DMS53 (cell line): ENCODE results near the gene OR51G1.
"Not testable (repeated sequence)": the region's sequence is repeated elsewhere in the genome, so short reads cannot be mapped to it uniquely, and the experiment has no call there.

Experiments used
- DNase-seq: peaks from one replicate; lab custom pipeline; 2025; lab: John Stamatoyannopoulos, UW

The OR51G1 gene

GRCh38 chr11:4924239-4924638, at the start of gene OR51G1:
TSS of gene OR51G1 (minus strand) at chr11:4924339. CDS start at chr11:4924339, 0 bp downstream.
- DNase-seq = no peak

- DNase-seq = no peak
Observed at GRCh38 chr11:4962816-4963215, 38.7 kb upstream of the OR51G1 start.

GRCh38 chr11:4960877-4961276, 36.7 kb upstream of the OR51G1 start:
- peak; percentile 59 for DNase-seq

DNA sequence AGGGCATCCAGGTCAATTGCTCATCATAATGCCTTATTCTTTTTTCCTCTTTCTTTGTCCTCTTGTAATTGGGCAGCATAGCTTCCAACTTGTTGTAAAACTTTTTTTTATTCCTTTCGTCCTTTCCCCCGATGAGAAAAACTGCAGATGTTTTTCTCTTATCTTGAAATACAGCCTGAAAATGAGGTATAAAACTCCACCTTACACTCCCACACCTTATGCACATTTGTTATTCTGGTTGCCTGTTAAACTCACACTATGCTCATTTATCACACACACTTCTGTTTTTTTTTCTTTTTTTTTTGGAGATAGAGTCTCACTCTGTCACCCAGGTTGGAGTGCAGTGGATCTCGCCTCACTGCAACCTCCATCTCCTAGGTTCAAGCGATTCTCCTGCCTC, 33.3 kb upstream of the OR51G1 start:
- DNase-seq = no peak

GRCh38 chr11:4955613-4956012, 31.5 kb upstream of the OR51G1 start, which contains the start of gene OR51A2:
TSS of gene OR51A2 (minus strand) at chr11:4955713. CDS start at chr11:4955713, 0 bp downstream.
- not testable (repeated sequence) for DNase-seq

DNA sequence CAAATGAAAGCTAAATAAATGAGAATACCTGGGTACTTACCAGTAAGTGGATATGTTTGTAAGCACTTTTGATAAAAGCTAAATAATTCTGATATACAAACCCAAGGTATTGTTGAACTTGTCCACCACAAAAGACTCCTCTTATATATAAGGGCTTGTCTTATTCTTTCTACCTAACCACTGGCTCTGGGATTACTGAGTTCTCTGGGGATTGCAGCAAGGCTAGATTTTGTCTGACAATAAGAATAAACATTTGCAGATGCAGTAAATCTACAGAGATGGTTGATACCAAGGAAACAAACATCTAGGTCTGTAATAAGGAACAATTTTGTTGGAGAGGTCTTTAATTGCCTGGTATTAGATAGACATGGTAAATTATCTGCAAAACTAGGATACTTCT, 23.4 kb upstream of the OR51G1 start, which contains the start of gene OR51A4:
OR51A4 (minus strand) TSS at position 101 of the 400 bp plus-strand sequence. CDS start 505 bp downstream, outside the sequence.
- no peak for DNase-seq

- no peak for DNase-seq
Observed at GRCh38 chr11:4936745-4937144, 12.6 kb upstream of the OR51G1 start.

DNA sequence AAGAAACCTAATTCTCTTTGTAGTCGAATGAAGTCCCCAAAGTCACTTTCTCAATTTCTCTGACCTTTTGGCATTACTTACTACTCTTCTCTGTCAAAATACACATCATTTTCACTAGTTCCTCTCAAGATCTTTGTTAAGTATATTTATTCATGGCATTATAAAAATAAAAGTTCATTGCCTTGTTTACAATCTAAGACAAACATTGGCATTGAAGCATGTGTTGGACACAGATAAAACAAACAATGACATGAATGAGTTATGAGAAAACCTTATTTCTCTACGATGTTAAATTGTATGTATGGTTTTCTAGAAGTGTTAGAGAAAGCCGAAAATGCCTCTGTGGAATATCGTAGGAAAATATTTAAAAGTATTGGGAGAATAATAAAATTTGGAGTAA, 8.6 kb upstream of the OR51G1 start:
- no peak for DNase-seq

GRCh38 chr11:4926608-4927007, 2.5 kb upstream of the OR51G1 start:
- peak; percentile 30 for DNase-seq

DNA sequence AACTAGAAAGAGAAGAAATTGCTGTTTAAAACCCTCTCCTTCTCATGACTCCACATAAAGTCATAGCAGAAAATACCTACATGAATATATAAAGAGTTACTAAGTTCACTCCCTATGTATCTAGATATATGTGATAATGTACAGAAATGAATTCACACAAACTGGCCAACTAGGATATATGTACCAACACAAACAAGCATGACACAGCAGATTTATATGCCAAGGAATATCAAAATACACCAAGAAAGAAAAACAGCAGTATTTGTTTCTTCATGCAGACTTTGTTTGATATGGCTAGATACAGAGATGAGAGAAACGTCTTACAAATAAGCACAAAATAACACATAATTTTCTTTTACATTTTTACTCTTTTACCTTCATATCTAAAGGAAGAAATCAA, 1.8 kb downstream of the OR51G1 start:
- DNase-seq = peak; percentile 46

GRCh38 chr11:4921796-4922195, 2.3 kb downstream of the OR51G1 start:
- peak; percentile 88 for DNase-seq

DNA sequence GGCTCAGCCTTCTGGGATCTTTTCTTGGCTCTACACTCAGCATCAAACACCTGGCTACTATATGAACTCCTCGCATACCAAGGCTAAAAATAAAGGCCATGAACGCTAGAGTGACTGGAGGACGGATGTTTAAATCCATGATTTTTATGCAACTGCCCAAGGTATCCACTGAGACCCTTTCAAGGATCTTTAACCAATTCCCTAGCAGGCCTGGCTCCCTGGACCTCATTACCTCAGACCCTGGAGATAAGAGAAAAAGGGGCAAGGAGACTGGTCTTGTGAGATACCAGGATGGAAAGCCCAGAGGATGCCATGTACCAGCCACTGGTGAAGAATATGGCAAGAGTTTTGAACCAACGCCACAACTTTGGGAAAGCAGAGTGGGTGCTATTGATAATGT, 4.9 kb downstream of the OR51G1 start, which contains the start of gene OR51G2:
OR51G2 (minus strand) TSS at position 101 of the 400 bp plus-strand sequence. CDS start 3,687 bp downstream, outside the sequence.
- DNase-seq = no peak

GRCh38 chr11:4916581-4916980, 7.6 kb downstream of the OR51G1 start:
- DNase-seq = peak; percentile 79

DNA sequence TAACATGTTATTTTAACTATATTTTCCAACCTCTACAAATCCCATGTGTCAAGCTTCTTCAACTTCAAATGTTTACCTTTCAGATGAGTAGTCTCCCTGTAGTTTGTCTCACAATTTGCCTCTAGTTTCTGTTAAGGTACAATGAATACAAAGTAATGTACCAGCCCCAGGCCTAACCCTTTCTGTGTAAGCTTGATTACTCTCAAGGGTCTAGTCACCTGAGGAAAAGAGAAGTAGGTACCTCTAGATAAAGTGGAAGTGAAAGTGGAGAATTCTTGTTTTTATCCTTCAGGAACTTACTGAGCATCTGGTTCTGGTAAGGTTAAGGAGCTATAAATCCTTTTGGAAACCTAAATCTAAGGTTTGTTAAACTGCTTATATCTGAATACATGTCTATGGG, 20.7 kb downstream of the OR51G1 start, which contains the start of gene OR51A7:
OR51A7 (plus strand) TSS at position 300 of the 400 bp plus-strand sequence. CDS start 3,587 bp downstream, outside the sequence.
- DNase-seq = peak; percentile 64

GRCh38 chr11:4891996-4892640, 32.0 kb downstream of the OR51G1 start:
- DNase-seq = peak; percentile 55

GRCh38 chr11:4890279-4890678, 33.9 kb downstream of the OR51G1 start:
- DNase-seq = peak; percentile 27

- DNase-seq = no peak
Observed at GRCh38 chr11:4887591-4887990, 36.5 kb downstream of the OR51G1 start.

DNA sequence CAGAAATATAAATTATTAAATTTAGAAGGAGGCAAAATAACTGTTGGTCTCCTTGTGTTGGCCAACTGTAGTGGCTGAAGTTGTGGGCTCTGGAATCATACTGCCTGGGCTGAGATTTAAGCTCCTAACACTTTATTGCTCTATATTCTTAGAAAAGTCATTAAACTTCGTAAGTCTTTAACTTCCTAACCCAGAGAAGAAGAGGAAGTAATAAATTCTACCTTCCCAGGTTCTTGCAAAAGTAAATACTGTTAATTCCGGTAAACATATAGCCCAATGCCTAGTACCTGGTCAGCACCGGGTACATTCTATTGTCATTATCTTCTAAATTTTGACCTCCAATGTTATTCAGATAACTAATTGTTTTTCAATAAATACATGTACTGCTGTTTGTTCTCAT, 38.0 kb downstream of the OR51G1 start:
- DNase-seq = no peak

DNA sequence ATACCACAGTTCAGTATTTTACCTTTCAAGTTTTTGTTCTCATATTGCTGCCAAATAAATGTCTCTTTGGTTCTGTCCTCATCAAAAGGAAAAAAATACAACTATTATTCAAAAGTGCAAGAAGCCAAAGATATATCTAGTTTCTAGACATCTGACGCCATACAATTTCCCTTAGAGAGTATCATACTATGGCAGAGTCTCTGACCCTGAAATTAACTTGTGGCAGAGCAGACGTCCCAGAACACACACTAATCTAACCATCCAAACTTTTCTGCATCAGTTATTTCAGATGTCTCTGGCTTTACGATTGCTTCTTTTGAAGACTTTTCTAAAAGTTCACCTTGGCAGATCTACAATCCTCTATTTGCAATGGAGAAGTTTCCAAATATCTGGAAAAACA, 39.8 kb downstream of the OR51G1 start:
- DNase-seq = no peak

GRCh38 chr11:4882543-4882942, 41.6 kb downstream of the OR51G1 start:
- peak; percentile 48 for DNase-seq

DNA sequence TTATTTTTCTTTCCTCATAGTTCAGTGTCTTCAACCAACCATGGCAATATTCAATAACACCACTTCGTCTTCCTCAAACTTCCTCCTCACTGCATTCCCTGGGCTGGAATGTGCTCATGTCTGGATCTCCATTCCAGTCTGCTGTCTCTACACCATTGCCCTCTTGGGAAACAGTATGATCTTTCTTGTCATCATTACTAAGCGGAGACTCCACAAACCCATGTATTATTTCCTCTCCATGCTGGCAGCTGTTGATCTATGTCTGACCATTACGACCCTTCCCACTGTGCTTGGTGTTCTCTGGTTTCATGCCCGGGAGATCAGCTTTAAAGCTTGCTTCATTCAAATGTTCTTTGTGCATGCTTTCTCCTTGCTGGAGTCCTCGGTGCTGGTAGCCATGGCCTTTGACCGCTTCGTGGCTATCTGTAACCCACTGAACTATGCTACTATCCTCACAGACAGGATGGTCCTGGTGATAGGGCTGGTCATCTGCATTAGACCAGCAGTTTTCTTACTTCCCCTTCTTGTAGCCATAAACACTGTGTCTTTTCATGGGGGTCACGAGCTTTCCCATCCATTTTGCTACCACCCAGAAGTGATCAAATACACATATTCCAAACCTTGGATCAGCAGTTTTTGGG, 42.2 kb downstream of the OR51G1 start, which contains the start of gene OR51T1:
OR51T1 (plus strand) TSS at position 41 of the 641 bp plus-strand sequence; CDS start at position 41, 0 bp downstream.
- no peak for DNase-seq

DNA sequence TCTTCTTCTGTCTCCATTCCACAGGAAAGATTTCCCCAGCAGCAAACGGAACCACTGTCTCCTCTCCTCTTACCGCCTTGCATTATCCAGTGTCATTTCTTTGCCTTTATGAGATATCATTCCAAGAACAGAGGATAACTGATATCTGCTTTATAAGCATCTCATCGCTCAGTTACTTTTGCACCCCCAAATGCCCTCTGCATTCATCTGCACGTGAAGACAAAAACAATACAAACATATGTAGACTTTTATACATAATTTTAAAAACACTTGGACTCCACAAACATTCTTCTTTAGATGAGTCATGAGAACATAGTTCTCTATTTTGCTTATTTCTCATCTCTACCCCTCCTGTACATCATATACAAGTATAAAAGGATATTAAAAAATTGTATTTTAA, 43.0 kb downstream of the OR51G1 start:
- no peak for DNase-seq
